ENCODE data around the gene MAP3K7CL.

DNA sequence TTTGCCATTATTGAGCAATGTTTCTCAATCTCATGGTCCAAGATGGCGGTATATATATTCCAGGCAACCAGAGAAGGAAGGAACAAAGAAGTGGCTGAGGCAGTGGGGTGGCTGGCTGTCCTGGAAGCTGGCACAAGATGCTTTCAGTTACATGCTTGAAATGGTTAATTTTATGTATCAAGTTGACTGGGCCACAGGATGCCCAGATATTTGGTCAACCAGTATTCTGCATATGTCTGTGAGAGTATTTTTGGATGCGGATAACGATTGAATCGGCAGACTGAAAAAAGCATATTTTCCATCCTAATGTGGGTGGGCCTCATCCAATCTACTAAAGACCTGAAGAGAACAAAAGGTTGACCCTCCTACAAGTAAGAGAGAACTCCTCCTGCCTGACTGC, 55.2 kb downstream of the MAP3K7CL start:
- TF ChIP-seq, protein P1, sequence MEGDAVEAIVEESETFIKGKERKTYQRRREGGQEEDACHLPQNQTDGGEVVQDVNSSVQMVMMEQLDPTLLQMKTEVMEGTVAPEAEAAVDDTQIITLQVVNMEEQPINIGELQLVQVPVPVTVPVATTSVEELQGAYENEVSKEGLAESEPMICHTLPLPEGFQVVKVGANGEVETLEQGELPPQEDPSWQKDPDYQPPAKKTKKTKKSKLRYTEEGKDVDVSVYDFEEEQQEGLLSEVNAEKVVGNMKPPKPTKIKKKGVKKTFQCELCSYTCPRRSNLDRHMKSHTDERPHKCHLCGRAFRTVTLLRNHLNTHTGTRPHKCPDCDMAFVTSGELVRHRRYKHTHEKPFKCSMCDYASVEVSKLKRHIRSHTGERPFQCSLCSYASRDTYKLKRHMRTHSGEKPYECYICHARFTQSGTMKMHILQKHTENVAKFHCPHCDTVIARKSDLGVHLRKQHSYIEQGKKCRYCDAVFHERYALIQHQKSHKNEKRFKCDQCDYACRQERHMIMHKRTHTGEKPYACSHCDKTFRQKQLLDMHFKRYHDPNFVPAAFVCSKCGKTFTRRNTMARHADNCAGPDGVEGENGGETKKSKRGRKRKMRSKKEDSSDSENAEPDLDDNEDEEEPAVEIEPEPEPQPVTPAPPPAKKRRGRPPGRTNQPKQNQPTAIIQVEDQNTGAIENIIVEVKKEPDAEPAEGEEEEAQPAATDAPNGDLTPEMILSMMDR (optimal IDR thresholded peaks at IDR 0.05 in 1 of 3, IDR thresholded peaks at IDR 0.05 in 1 of 3, conservative IDR thresholded peaks at IDR 0.05 in 1 of 3; ENCODE audit: extremely low read depth in 1 of 3, insufficient read depth in 2 of 3, low read length in 3 of 3): no peak
- TF ChIP-seq EZH2 (IDR thresholded peaks at IDR 0.05; ENCODE audit: low read length): no peak

Data from keratinocyte (primary cell).